SK-N-SH (cell line): Measurements from ENCODE around the gene EIF3D. TPM values are rescaled to one million over a fixed set of nuclear protein-coding genes. Genes with fewer than 3 reads are reported as not detected.

Source experiments
- CHD2 ChIP-seq: fragments of 150-350 bp; IDR thresholded peaks from 2 replicates; pipeline ENCODE4 v1.6.1; 2018; ENCODE audit warnings: low read length; ENCODE audit not compliant: partially characterized antibody
- FOSL2 ChIP-seq: IDR thresholded peaks from 2 replicates; pipeline ENCODE4 v1.4.0; 2012; ENCODE audit warnings: low read depth, mild to moderate bottlenecking, moderate library complexity, borderline replicate concordance
- FOXJ3 ChIP-seq: sonication (generic); formaldehyde crosslinking; IDR thresholded peaks from 2 replicates; pipeline ENCODE4 v1.5.1; 2020; ENCODE audit warnings: mild to moderate bottlenecking, missing genetic modification reagents
- IRF3 ChIP-seq: fragments of 150-350 bp; IDR thresholded peaks from 2 replicates; pipeline ENCODE4 v1.6.1; 2016; ENCODE audit warnings: mild to moderate bottlenecking, low read depth, low read length
- JUND ChIP-seq: IDR thresholded peaks from 2 replicates; pipeline ENCODE4 v1.4.0; 2012
- MAX ChIP-seq: IDR thresholded peaks from 2 replicates; pipeline ENCODE4 v1.4.0; 2012; ENCODE audit warnings: low read depth
- NFIC ChIP-seq: IDR thresholded peaks from 2 replicates; pipeline ENCODE4 v1.4.0; 2012; ENCODE audit warnings: borderline replicate concordance
- RCOR1 ChIP-seq: fragments of 150-350 bp; IDR thresholded peaks from 2 replicates; pipeline ENCODE4 v1.6.1; 2017; ENCODE audit warnings: antibody characterized with exemption, low read length
- RXRA ChIP-seq: IDR thresholded peaks from 2 replicates; pipeline ENCODE4 v1.4.0; 2012; ENCODE audit warnings: low read depth, mild to moderate bottlenecking, borderline replicate concordance
- SIN3A ChIP-seq: IDR thresholded peaks from 2 replicates; pipeline ENCODE4 v1.6.1; 2012; ENCODE audit warnings: low read depth, mild to moderate bottlenecking, low read length, moderate library complexity, borderline replicate concordance
- TAF1 ChIP-seq: IDR thresholded peaks from 2 replicates; pipeline ENCODE4 v1.6.1; 2012; ENCODE audit warnings: low read depth, mild to moderate bottlenecking, low read length, moderate library complexity, borderline replicate concordance
- TCF12 ChIP-seq: IDR thresholded peaks from 2 replicates; pipeline ENCODE4 v1.4.0; 2012
- polyA plus RNA-seq, 3 experiments: library from polyadenylated mRNA; depleted of rRNA; stranded (reverse); fragments of >200 nt; gene quantifications; 2 replicates each; pipeline ENCODE4 v1.2.3, GENCODE V29; 2012
- TF ChIP-seq, protein P1 (sequence below): IDR thresholded peaks from 2 replicates; pipeline ENCODE4 v1.6.1; 2012; ENCODE audit warnings: mild to moderate bottlenecking, low read depth, low read length, moderate library complexity
- TF ChIP-seq, protein P2 (sequence below): IDR thresholded peaks from 2 replicates; pipeline ENCODE4 v1.4.0; 2012; ENCODE audit warnings: low read depth, borderline replicate concordance
- TF ChIP-seq, protein P3 (sequence below): IDR thresholded peaks from 2 replicates; pipeline ENCODE4; 2012
- TF ChIP-seq, protein P4 (sequence below): IDR thresholded peaks from 2 replicates; pipeline ENCODE4 v1.4.0; 2012; ENCODE audit warnings: low read depth, borderline replicate concordance

The EIF3D gene
- polyA plus RNA-seq, 1 of the 3 experiments (the other 2 are of a cell fraction), result 423 TPM

DNA sequence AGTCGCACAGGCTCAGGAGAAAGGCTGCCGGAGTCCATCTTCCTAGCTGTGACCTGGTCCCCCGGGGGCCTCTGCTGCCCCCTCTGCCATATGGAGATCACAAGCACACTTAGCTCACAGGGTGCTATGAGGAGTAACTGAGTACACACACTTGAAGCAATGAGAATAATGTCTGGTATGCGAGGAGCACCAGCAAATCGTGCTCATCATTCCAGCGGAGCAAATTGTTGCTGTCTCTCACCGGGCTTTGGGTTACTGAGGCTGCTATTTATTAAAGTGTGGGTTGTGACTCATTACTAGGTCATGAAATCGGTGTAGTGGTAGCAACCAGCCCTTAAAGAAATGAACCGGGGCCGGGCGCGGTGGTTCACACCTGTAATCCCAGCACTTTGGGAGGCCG is 48.1 kb upstream of the EIF3D start (continued):
- TF ChIP-seq, protein P1, sequence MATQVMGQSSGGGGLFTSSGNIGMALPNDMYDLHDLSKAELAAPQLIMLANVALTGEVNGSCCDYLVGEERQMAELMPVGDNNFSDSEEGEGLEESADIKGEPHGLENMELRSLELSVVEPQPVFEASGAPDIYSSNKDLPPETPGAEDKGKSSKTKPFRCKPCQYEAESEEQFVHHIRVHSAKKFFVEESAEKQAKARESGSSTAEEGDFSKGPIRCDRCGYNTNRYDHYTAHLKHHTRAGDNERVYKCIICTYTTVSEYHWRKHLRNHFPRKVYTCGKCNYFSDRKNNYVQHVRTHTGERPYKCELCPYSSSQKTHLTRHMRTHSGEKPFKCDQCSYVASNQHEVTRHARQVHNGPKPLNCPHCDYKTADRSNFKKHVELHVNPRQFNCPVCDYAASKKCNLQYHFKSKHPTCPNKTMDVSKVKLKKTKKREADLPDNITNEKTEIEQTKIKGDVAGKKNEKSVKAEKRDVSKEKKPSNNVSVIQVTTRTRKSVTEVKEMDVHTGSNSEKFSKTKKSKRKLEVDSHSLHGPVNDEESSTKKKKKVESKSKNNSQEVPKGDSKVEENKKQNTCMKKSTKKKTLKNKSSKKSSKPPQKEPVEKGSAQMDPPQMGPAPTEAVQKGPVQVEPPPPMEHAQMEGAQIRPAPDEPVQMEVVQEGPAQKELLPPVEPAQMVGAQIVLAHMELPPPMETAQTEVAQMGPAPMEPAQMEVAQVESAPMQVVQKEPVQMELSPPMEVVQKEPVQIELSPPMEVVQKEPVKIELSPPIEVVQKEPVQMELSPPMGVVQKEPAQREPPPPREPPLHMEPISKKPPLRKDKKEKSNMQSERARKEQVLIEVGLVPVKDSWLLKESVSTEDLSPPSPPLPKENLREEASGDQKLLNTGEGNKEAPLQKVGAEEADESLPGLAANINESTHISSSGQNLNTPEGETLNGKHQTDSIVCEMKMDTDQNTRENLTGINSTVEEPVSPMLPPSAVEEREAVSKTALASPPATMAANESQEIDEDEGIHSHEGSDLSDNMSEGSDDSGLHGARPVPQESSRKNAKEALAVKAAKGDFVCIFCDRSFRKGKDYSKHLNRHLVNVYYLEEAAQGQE, result no peak
- TF ChIP-seq MAX (peak; percentile 16; the same call in 1 of the 2 replicates), IRF3 (no peak), FOXJ3 (CRISPR knock-in tag) (no peak), CHD2 (no peak), TCF12 (peak; percentile 78; the same call in 1 of the 2 replicates), FOSL2 (peak; percentile 76), NFIC (0 out of 2 replicates have a peak, but pooled peaks have one; percentile 18), JUND (peak; percentile 52), RXRA (no peak), RCOR1 (no peak), TAF1 (no peak), SIN3A (no peak)
- TF ChIP-seq, protein P2, sequence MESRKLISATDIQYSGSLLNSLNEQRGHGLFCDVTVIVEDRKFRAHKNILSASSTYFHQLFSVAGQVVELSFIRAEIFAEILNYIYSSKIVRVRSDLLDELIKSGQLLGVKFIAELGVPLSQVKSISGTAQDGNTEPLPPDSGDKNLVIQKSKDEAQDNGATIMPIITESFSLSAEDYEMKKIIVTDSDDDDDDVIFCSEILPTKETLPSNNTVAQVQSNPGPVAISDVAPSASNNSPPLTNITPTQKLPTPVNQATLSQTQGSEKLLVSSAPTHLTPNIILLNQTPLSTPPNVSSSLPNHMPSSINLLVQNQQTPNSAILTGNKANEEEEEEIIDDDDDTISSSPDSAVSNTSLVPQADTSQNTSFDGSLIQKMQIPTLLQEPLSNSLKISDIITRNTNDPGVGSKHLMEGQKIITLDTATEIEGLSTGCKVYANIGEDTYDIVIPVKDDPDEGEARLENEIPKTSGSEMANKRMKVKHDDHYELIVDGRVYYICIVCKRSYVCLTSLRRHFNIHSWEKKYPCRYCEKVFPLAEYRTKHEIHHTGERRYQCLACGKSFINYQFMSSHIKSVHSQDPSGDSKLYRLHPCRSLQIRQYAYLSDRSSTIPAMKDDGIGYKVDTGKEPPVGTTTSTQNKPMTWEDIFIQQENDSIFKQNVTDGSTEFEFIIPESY, result no peak
- TF ChIP-seq, protein P3, sequence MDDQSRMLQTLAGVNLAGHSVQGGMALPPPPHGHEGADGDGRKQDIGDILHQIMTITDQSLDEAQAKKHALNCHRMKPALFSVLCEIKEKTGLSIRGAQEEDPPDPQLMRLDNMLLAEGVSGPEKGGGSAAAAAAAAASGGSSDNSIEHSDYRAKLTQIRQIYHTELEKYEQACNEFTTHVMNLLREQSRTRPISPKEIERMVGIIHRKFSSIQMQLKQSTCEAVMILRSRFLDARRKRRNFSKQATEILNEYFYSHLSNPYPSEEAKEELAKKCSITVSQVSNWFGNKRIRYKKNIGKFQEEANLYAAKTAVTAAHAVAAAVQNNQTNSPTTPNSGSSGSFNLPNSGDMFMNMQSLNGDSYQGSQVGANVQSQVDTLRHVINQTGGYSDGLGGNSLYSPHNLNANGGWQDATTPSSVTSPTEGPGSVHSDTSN, result peak; percentile 67
- TF ChIP-seq, protein P4, sequence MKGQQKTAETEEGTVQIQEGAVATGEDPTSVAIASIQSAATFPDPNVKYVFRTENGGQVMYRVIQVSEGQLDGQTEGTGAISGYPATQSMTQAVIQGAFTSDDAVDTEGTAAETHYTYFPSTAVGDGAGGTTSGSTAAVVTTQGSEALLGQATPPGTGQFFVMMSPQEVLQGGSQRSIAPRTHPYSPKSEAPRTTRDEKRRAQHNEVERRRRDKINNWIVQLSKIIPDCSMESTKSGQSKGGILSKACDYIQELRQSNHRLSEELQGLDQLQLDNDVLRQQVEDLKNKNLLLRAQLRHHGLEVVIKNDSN, result no peak
